B cell (primary cell): ENCODE data around the gene CNTNAP2. TPM values are rescaled to one million over a fixed set of nuclear protein-coding genes. Genes with fewer than 3 reads are reported as not detected.

Experiments used
- ATAC-seq: fragments of 200-7000 bp; cut with Tn5 transposase; one replicate; pipeline ENCODE4 v1.10.0; 2021; ENCODE audit warnings: low read depth, mild to moderate bottlenecking, moderate number of reproducible peaks, moderate library complexity
- CTCF ChIA-PET: fragments of 350-600 bp; sonication (Branson Sonifier 250); formaldehyde crosslinking; loops from one replicate; lab custom pipeline; 2021; ENCODE audit warnings: antibody characterized with exemption, inconsistent platforms; lab: Charles Lee
- POLR2A ChIA-PET: fragments of 350-600 bp; sonication (Branson Sonifier 250); formaldehyde crosslinking; loops from one replicate; lab custom pipeline; 2021; ENCODE audit warnings: antibody characterized with exemption; lab: Charles Lee
- DNase-seq: peaks from one replicate; pipeline ENCODE4 v3.0.0; 2013
- H2AFZ ChIP-seq: 2 replicates; pipeline ENCODE4 v1.6.1; 2012; ENCODE audit warnings: mild to moderate bottlenecking, low read depth, low read length; ENCODE audit not compliant: insufficient read depth, poor library complexity, severe bottlenecking
- H3K27ac ChIP-seq, 2 donors: 1 replicate in 1 of 2; 2 replicates in 1 of 2; pipeline ENCODE4 v1.5.1; 2012 to 2013; ENCODE audit warnings: low read length in 2 of 2, mild to moderate bottlenecking in 2 of 2, moderate library complexity in 1 of 2
- H3K27me3 ChIP-seq, 4 experiments: fragments of 200-600 bp in 1 of 4; sonication (generic) in 1 of 4; replicated peaks in 1 of 4; 1 replicate in 2 of 4; 2 replicates in 2 of 4; pipeline versions ENCODE4 v1.6.1 to v1.7.0; 2013 to 2016; ENCODE audit warnings: low read length in 3 of 4, mild to moderate bottlenecking in 2 of 4, mixed read lengths in 1 of 4, moderate library complexity in 1 of 4; ENCODE audit not compliant: insufficient read depth in 4 of 4, control insufficient read depth in 3 of 4; ENCODE audit errors: control extremely low read depth in 1 of 4
- H3K36me3 ChIP-seq, 2 experiments: replicated peaks in 1 of 2; 1 replicate in 1 of 2; 2 replicates in 1 of 2; pipeline versions ENCODE4 v1.6.1 to v1.7.1; 2013; ENCODE audit warnings: low read length in 1 of 2; ENCODE audit not compliant: insufficient read depth in 2 of 2, control insufficient read depth in 1 of 2; ENCODE audit errors: control extremely low read depth in 1 of 2, extremely low read depth in 1 of 2
- H3K4me1 ChIP-seq, 2 donors: fragments of 200-600 bp in 1 of 2; sonication (generic) in 1 of 2; 1 replicate in 1 of 2; 2 replicates in 1 of 2; pipeline versions ENCODE4 v1.5.1 to v1.6.1; 2013 to 2017; ENCODE audit warnings: low read length in 2 of 2; ENCODE audit not compliant: control insufficient read depth in 2 of 2, insufficient read depth in 2 of 2
- H3K4me2 ChIP-seq: replicated peaks from 2 replicates; pipeline ENCODE3; 2012; ENCODE audit warnings: mild to moderate bottlenecking, low read depth, low read length; ENCODE audit not compliant: poor library complexity, severe bottlenecking
- H3K4me3 ChIP-seq, 5 experiments: fragments of 200-600 bp in 1 of 5; sonication (generic) in 1 of 5; 1 replicate in 3 of 5; 2 replicates in 2 of 5; pipeline versions ENCODE4 v1.5.1 to v1.7.0; 2011 to 2016; ENCODE audit warnings: low read length in 4 of 5, mild to moderate bottlenecking in 4 of 5, low read depth in 2 of 5, control low read depth in 1 of 5, moderate library complexity in 1 of 5; ENCODE audit not compliant: insufficient read depth in 1 of 5; ENCODE audit errors: control extremely low read depth in 1 of 5, extremely low read depth in 1 of 5
- H3K79me2 ChIP-seq: fragments of 200-600 bp; sonication (generic); one replicate; pipeline ENCODE4 v1.6.0; 2016; ENCODE audit warnings: low read length; ENCODE audit not compliant: control insufficient read depth, insufficient read depth
- H3K9ac ChIP-seq: fragments of 200-600 bp; sonication (generic); 2 replicates; pipeline ENCODE4 v1.6.1; 2017; ENCODE audit warnings: mild to moderate bottlenecking, low read length, moderate library complexity
- H3K9me3 ChIP-seq, 3 donors: one replicate each; pipeline versions ENCODE4 v1.6.1 to v1.7.1; 2013; ENCODE audit warnings: low read length in 2 of 3; ENCODE audit not compliant: control insufficient read depth in 2 of 3, insufficient read depth in 1 of 3; ENCODE audit errors: control extremely low read depth in 1 of 3
- H4K20me1 ChIP-seq: 2 replicates; pipeline ENCODE4 v1.6.0; 2012; ENCODE audit warnings: mild to moderate bottlenecking, low read length; ENCODE audit not compliant: insufficient read depth, control insufficient read depth, poor library complexity, severe bottlenecking
- H3K27ac Mint-ChIP-seq: one replicate; pipeline ENCODE4 v1.8.0; 2021; ENCODE audit warnings: mixed read lengths
- H3K27me3 Mint-ChIP-seq: one replicate; pipeline ENCODE4 v1.8.0; 2021; ENCODE audit warnings: mixed read lengths
- H3K4me1 Mint-ChIP-seq: one replicate; pipeline ENCODE4 v1.8.0; 2021; ENCODE audit warnings: mixed read lengths
- H3K4me3 Mint-ChIP-seq: one replicate; pipeline ENCODE4 v1.8.0; 2021; ENCODE audit warnings: mixed read lengths
- H3K9me3 Mint-ChIP-seq: one replicate; pipeline ENCODE4 v1.8.0; 2022; ENCODE audit warnings: mixed read lengths; ENCODE audit not compliant: insufficient read depth
- CTCF ChIP-seq: fragments of 200-600 bp; IDR thresholded peaks from one replicate; pipeline ENCODE4 v1.8.0; 2022; ENCODE audit warnings: antibody characterized with exemption, mild to moderate bottlenecking
- EZH2 ChIP-seq: IDR thresholded peaks from 2 replicates; pipeline ENCODE4 v1.6.1; 2012; ENCODE audit warnings: borderline replicate concordance, low read depth, mild to moderate bottlenecking, moderate library complexity, low read length; ENCODE audit not compliant: insufficient read depth, poor library complexity, severe bottlenecking
- WGBS: methylation state at CpG from one replicate; pipeline ENCODE4 v1.1.5; 2013; ENCODE audit warnings: missing lambda C conversion rate; ENCODE audit not compliant: insufficient coverage; 5-methylcytosine and 5-hydroxymethylcytosine counted together
- intact Hi-C: fragments of 100-400 bp; cut with micrococcal nuclease; formaldehyde crosslinking; loops from one replicate; pipeline ENCODE4 v1.10.0; 2022
- polyA plus RNA-seq: library from polyadenylated mRNA; depleted of rRNA; stranded (reverse); fragments of >200 nt; gene quantifications from 2 replicates; pipeline ENCODE4 v1.2.3, GENCODE V29; 2012
- total RNA-seq, 2 donors: library from RNA; stranded (reverse); fragments of 120-200 nt in 1 of 2; gene quantifications; 1 replicate in 1 of 2; 2 replicates in 1 of 2; pipeline versions ENCODE4 v1.2.3 to v1.2.4, GENCODE V29; 2013 to 2022

Gene CNTNAP2
- total and polyA plus RNA-seq, 2 donors (not counting 1 experiment from before 2014, with no cell fraction given): 7.4 to 16.6 TPM

- Mint-ChIP-seq H3K4me1 (no peaks in the 10 kb centered on the region), H3K4me3 (no peak overlapping the region), H3K9me3 (peaks cover 2% of the 10 kb centered on the region), H3K27me3 (no peaks in the 10 kb centered on the region), H3K27ac (no peak overlapping the region)
- Histone ChIP-seq H3K4me2 (no peak overlapping the region), H3K4me3 (no peak overlapping the region), H3K27me3 (no peaks in the 10 kb centered on the region), H3K79me2 (no peaks in the 10 kb centered on the region), H4K20me1 (no peaks in the 10 kb centered on the region), H3K9me3 (peaks cover 0 to 3% (median 0%) of the 10 kb centered on the region in 3 donors), H2AFZ (no peak overlapping the region), H3K27ac (no peak overlapping the region), H3K4me1 (no peaks in the 10 kb centered on the region), H3K36me3 (no peaks in the 10 kb centered on the region), H3K9ac (no peak overlapping the region)
- no peak for TF ChIP-seq CTCF
- TF ChIP-seq EZH2: no peak
- DNase-seq (no peak), ATAC-seq (no peak)
- CTCF ChIA-PET: no interaction called here
- no CpG with 5 or more reads among the region's 4 CpGs for WGBS
- POLR2A ChIA-PET: no interaction called here
- intact Hi-C loops: no loop called here
These were observed 1742.4 kb downstream of the CNTNAP2 start for GRCh38 chr7:147859033-147859432.

DNA sequence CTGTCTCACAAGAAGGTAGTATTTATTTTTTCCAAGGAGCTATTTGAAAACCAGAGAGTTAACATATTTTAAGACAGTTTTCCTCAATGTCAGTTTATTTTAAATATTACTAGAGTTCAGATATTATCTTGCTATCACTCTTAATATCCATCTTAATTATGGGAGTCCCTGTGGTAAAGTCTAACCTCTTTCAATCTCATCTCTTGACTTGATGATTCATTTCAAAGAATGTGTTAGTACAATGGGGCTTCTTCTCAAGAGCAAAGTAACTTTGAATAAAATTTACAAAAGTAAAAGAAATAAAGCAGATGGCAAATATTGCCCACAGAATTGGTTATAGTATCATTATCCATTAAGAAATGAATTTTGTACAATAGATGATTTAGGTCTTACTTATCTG, 1742.9 kb downstream of the CNTNAP2 start:
- ChIA-PET POLR2A (no interaction called here), CTCF (no interaction called here)
- no peak overlapping the region for H3K9ac ChIP-seq
- DNase-seq (no peak), ATAC-seq (no peak)
- Mint-ChIP-seq H3K27ac (no peak overlapping the region), H3K4me1 (no peaks in the 10 kb centered on the region), H3K9me3 (peaks cover 2% of the 10 kb centered on the region), H3K27me3 (no peaks in the 10 kb centered on the region), H3K4me3 (no peak overlapping the region)
- H3K27me3 ChIP-seq: no peaks in the 10 kb centered on the region
- H3K9me3 ChIP-seq: peaks cover 0 to 3% (median 0%) of the 10 kb centered on the region in 3 donors
- H3K27ac ChIP-seq: no peak overlapping the region
- no peaks in the 10 kb centered on the region for H3K4me1 ChIP-seq
- intact Hi-C loops: no loop called here
- H3K79me2 ChIP-seq: no peaks in the 10 kb centered on the region
- H3K36me3 ChIP-seq: no peaks in the 10 kb centered on the region
- H3K4me3 ChIP-seq: no peak overlapping the region
- H2AFZ ChIP-seq: no peak overlapping the region
- H4K20me1 ChIP-seq: no peaks in the 10 kb centered on the region
- H3K4me2 ChIP-seq: no peak overlapping the region
- TF ChIP-seq CTCF (no peak), EZH2 (no peak)
